OCI-LY1 (cell line): ENCODE measurements around the gene TBRG4.

ENCODE experiments used
- H2AFZ ChIP-seq: fragments of 200-600 bp; sonication (generic), shearing (Covaris generic); 2 replicates; pipeline ENCODE4 v1.6.0; 2014; ENCODE audit warnings: antibody characterized with exemption, mild to moderate bottlenecking, low read length
- H3F3A ChIP-seq: fragments of 200-600 bp; sonication (generic), shearing (Covaris generic); 2 replicates; pipeline ENCODE4 v1.6.0; 2014; ENCODE audit warnings: mild to moderate bottlenecking, antibody characterized with exemption, low read length, moderate library complexity; ENCODE audit not compliant: insufficient read depth
- H3K27ac ChIP-seq: fragments of 200-600 bp; sonication (generic); 2 replicates; pipeline ENCODE4 v1.5.1; 2014; ENCODE audit warnings: low read length, mixed run types, mild to moderate bottlenecking, low read depth; ENCODE audit not compliant: poor library complexity, severe bottlenecking
- H3K27me3 ChIP-seq: fragments of 200-600 bp; sonication (generic); 2 replicates; pipeline ENCODE4 v1.6.0; 2014; ENCODE audit warnings: antibody characterized with exemption, mild to moderate bottlenecking, low read length, moderate library complexity; ENCODE audit not compliant: insufficient read depth
- H3K36me3 ChIP-seq: fragments of 200-600 bp; sonication (generic); 2 replicates; pipeline ENCODE4 v1.6.1; 2014; ENCODE audit warnings: mild to moderate bottlenecking, antibody characterized with exemption, low read length, moderate library complexity, mixed read lengths; ENCODE audit not compliant: insufficient read depth
- H3K4me1 ChIP-seq: fragments of 200-600 bp; sonication (generic); 2 replicates; pipeline ENCODE4 v1.5.1; 2014; ENCODE audit warnings: mild to moderate bottlenecking, low read length, moderate library complexity; ENCODE audit not compliant: insufficient read depth, severe bottlenecking
- H3K4me2 ChIP-seq: fragments of 200-600 bp; sonication (generic), shearing (Covaris generic); 2 replicates; pipeline ENCODE4 v1.6.1; 2014; ENCODE audit warnings: low read length
- H3K4me3 ChIP-seq: fragments of 200-600 bp; sonication (generic); 2 replicates; pipeline ENCODE4 v1.5.1; 2014; ENCODE audit warnings: low read length, low read depth, mild to moderate bottlenecking, mixed read lengths; ENCODE audit not compliant: poor library complexity, severe bottlenecking
- H3K79me2 ChIP-seq: fragments of 200-600 bp; shearing (Covaris generic); 2 replicates; pipeline ENCODE4 v1.6.1; 2016; ENCODE audit warnings: mixed run types, low read length, mixed read lengths; ENCODE audit not compliant: insufficient read depth
- H3K9ac ChIP-seq: fragments of 200-600 bp; sonication (generic), shearing (Covaris generic); 2 replicates; pipeline ENCODE4 v1.6.1; 2014; ENCODE audit warnings: mild to moderate bottlenecking, low read length, mixed read lengths
- H3K9me2 ChIP-seq: fragments of 200-600 bp; sonication (generic), shearing (Covaris generic); 2 replicates; pipeline ENCODE4 v1.6.1; 2014; ENCODE audit warnings: low read depth, mild to moderate bottlenecking, low read length, mixed read lengths
- H3K9me3 ChIP-seq: fragments of 200-600 bp; shearing (Covaris generic); 2 replicates; pipeline ENCODE4 v1.6.1; 2014; ENCODE audit warnings: low read length, mixed read lengths
- H4K20me1 ChIP-seq: fragments of 200-600 bp; sonication (generic), shearing (Covaris generic); 2 replicates; pipeline ENCODE4 v1.6.0; 2016; ENCODE audit warnings: mild to moderate bottlenecking, low read length; ENCODE audit not compliant: insufficient read depth
- CTCF ChIP-seq: fragments of 200-600 bp; sonication (generic), shearing (Covaris generic); IDR thresholded peaks from 2 replicates; pipeline ENCODE4 v1.5.1; 2017; ENCODE audit warnings: mild to moderate bottlenecking, antibody characterized with exemption, low read length, moderate library complexity, mixed read lengths
- EZH2 ChIP-seq: fragments of 200-600 bp; sonication (generic), shearing (Covaris generic); IDR thresholded peaks from 2 replicates; pipeline ENCODE4 v1.8.0; 2017; ENCODE audit warnings: borderline replicate concordance, mixed run types, mild to moderate bottlenecking, antibody characterized with exemption, low read length, moderate library complexity, mixed read lengths

The TBRG4 gene

GRCh38 chr7:45085619-45086200, 25.8 kb downstream of the TBRG4 start:
- no peaks in the 10 kb centered on the region for H3K36me3 ChIP-seq
- no peak overlapping the region for H2AFZ ChIP-seq
- H4K20me1 ChIP-seq: no peaks in the 10 kb centered on the region
- H3F3A ChIP-seq: 0 out of 2 replicates have a peak, but pooled peaks cover 4% of the 10 kb centered on the region
- H3K4me3 ChIP-seq: no peak overlapping the region
- peaks cover 5% of the 10 kb centered on the region for H3K4me1 ChIP-seq
- H3K9me2 ChIP-seq: no peaks in the 10 kb centered on the region
- no peaks in the 10 kb centered on the region for H3K79me2 ChIP-seq
- H3K9me3 ChIP-seq: no peaks in the 10 kb centered on the region
- TF ChIP-seq CTCF (no peak), EZH2 (no peak)
- no peak overlapping the region for H3K9ac ChIP-seq
- H3K27me3 ChIP-seq: peaks cover 8% of the 10 kb centered on the region
- no peak overlapping the region for H3K27ac ChIP-seq
- no peak overlapping the region for H3K4me2 ChIP-seq

GRCh38 chr7:45084901-45085618, 26.4 kb downstream of the TBRG4 start:
- Histone ChIP-seq H3K36me3 (no peaks in the 10 kb centered on the region), H3K79me2 (no peaks in the 10 kb centered on the region), H3K4me2 (no peak overlapping the region), H3K4me1 (peaks cover 5% of the 10 kb centered on the region), H3K9me3 (no peaks in the 10 kb centered on the region), H4K20me1 (no peaks in the 10 kb centered on the region), H3K27me3 (peaks cover 8% of the 10 kb centered on the region), H3F3A (0 out of 2 replicates have a peak, but pooled peaks cover 4% of the 10 kb centered on the region), H3K27ac (no peak overlapping the region), H3K9me2 (no peaks in the 10 kb centered on the region), H3K4me3 (no peak overlapping the region), H3K9ac (no peak overlapping the region), H2AFZ (no peak overlapping the region)
- TF ChIP-seq EZH2 (no peak), CTCF (no peak)

- H3F3A ChIP-seq: 0 out of 2 replicates have a peak, but pooled peaks cover 4% of the 10 kb centered on the region
- H3K4me3 ChIP-seq: no peak overlapping the region
- no peaks in the 10 kb centered on the region for H3K9me3 ChIP-seq
- TF ChIP-seq EZH2: no peak
- TF ChIP-seq CTCF: no peak
- no peaks in the 10 kb centered on the region for H4K20me1 ChIP-seq
- H3K79me2 ChIP-seq: no peaks in the 10 kb centered on the region
- no peak overlapping the region for H3K4me2 ChIP-seq
- no peak overlapping the region for H2AFZ ChIP-seq
- H3K27ac ChIP-seq: no peak overlapping the region
- peaks cover 5% of the 10 kb centered on the region for H3K4me1 ChIP-seq
- H3K27me3 ChIP-seq: peaks cover 8% of the 10 kb centered on the region
- H3K9ac ChIP-seq: no peak overlapping the region
- no peaks in the 10 kb centered on the region for H3K36me3 ChIP-seq
- H3K9me2 ChIP-seq: no peaks in the 10 kb centered on the region
Measured at GRCh38 chr7:45084336-45084735, 27.2 kb downstream of the TBRG4 start.
